Stimulated activated naive CD4-positive, alpha-beta T cell treated with Interleukin-2 at 50 U/mL for 16 hours (primary cell): Measurements from ENCODE around the gene IQSEC1.

ENCODE experiments used
- DNase-seq: peaks from one replicate; lab custom pipeline; 2025; lab: John Stamatoyannopoulos, UW

The IQSEC1 gene

DNA sequence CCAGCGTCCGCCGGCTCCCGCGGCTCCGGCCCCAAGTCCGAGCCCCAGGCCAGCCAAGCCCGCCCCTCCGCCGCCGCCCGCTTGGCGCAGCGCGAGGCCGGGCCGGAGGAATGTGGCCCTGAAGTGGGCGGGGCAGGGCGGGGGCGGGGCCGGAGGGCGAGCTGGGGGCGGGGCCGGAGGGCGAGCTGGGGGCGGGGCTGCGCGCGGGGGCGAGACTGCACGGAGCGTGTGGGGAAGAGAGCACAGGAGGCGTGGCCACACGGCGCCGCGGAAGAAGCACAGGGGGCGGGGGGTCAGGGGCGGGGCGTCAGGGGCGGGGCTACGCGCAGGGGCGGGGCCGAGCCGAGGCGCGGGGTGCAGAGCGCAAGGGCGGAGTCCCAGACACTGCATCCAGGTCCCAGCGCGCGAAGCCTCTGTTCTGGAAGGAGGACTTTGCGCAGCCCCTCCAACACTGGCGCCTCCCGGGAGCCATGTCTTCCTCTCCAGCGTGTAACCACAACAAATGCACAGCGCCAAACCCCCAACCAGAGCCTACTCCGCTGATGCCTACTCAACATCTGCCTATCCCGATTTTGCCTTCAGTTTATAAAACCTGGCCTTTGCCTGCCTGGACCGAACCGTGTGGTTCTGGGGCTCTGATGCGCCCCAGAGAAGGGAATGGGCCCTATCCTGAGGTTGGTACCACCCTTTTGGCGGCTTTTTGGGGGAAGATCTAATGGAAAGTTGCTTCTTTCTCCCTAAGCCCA lies 105.5 kb downstream of the IQSEC1 start:
- peak; percentile 92 for DNase-seq

DNA sequence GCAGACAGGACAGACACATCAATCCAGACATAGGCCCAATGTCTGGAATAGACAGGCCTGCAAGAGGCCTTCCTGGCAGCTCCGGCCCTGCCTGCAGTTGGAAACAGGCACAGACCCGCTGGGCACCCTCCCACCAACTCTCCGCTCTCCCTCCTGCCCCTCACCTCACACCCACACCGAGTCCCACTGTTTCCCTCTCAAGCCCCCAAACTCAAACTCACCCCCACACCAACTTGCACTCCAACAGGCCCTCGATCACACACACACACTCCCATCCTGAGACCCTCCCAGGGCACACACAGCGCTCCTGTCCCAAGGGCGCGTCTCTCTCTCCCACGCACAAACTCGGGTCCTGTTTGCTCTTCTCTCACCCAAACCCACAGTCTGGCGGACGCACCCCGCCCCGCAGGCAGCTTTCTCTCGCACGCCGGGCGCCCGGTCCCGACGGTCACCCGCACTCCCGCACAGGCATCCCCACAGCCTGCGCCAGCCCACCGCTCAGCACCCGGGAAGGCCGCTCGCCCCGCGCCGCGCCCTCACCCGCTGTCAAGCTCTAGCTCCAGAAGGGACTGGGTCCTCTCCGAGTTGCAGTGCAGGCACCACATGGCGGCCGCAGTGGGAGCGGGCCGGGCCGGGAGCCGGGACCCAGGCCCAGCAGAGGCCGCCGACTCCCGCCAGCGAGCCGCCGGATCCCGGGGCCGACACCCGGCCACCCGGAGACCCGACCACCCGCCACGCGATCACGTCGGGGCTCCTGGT lies 106.2 kb downstream of the IQSEC1 start:
- DNase-seq = no peak

DNA sequence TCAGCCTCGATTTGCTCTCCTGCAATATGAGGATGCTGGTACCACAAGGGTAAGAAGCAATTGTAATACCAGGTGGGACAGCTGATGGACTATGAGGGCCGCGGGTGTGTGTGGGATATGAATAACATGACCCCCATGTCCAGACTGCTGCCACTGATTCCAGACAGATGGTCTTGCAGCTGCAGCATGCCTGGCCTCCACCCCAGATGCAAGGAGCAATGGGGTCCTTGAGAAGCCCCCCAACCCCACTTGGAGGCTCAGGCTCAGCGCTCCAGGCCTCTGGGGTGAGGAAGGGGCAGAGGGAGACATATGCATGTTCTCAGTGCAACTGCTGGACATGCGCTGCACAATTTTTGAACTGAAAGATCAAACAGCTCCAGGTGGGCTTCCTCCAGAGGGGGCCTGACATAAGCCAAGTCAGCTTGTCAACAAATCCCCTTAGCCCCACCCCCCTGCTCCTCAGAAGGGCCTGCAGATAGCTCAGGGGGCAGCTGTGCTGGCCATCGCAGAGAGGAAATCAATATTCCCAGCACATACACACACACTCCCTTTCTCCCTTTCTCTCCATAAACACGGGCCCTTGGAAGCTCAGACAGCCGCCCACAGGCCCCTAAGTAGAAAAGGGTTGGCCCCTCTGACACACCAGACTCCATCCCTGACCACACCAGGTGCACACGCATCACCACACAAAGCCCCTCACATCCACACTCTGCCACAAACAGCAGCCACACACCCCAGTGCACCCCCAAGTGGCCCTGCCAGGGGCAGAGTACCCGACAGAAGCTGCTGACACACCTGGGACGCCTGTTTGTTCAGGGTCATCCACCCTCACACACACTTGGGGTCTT lies 107.0 kb downstream of the IQSEC1 start:
- no peak for DNase-seq

DNA sequence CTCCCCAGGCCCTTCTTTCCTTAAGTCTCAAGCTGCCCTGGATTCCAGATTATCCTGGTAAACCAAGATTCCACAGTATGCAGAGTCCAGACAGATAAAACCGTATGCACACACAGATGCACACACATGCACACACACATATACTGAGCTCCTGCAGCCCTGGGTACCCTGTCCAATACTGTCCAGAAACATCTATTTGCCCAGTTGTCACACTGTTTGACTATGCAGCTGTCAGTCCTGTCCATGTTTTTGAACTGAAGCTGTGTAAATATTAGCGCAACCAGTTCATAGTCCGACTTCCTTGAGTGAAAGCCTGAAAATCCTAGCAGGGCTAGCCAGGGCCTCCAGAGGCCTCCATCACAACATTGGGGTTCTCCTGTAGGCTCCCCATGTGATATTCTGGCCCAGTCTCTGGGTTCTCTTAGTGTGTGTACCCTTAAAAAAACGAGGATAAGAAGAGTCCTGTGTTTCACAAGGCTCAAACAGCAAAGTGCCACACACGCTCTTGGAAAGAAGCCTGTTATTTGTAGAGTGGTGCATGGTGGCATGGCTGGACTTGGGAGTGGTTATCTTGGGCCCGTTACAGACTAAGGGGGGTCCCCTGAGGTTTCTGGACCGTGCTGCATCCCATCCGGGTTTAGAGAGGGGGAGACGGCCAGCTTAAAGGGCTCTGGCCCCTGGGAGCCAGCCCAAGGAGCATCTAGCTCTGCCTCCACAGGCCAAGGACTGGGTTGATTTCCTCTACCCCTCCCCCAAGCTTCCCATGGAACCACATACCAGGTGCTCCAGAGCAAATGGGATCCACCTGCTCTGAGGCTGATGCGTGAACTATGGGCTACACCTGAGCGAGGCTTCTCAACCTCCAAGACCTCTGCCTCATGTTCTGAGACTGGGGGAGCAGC lies 108.3 kb downstream of the IQSEC1 start:
- DNase-seq = no peak

DNA sequence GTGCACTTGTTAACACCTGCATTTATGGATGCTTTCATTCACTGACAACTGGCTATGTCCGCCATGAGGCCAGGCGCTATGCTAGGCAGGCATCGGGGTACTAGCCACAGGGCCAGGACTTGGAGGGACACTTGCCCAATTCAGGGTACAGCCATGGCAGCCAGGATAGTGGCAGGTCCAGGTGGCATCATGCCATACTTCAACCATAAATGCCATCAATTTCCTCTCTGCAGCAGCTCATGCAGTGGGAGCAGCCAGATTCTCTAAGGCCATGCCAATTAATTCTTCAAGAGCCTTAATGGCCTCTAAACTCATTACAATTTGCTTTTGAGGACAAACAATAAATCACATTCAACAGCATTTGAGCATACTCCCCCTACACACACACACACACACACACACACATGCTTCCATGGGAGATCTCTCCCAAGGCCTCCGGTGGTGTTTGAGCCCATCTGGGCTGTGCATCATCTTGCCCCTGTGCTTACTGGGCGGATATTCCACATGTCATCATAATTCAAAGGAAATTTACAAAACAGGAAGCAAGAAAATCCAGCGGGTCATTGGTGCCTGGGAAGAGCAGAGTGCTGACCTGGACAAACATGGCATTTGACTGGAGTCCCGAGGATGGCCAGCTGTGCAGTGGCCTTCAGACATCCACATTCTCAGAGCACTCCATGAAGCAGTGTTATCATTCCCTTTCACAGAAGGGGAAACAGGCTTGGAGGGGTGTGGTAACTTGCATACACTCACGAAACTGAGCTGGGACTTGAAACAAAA lies 109.1 kb downstream of the IQSEC1 start:
- DNase-seq = no peak

DNA sequence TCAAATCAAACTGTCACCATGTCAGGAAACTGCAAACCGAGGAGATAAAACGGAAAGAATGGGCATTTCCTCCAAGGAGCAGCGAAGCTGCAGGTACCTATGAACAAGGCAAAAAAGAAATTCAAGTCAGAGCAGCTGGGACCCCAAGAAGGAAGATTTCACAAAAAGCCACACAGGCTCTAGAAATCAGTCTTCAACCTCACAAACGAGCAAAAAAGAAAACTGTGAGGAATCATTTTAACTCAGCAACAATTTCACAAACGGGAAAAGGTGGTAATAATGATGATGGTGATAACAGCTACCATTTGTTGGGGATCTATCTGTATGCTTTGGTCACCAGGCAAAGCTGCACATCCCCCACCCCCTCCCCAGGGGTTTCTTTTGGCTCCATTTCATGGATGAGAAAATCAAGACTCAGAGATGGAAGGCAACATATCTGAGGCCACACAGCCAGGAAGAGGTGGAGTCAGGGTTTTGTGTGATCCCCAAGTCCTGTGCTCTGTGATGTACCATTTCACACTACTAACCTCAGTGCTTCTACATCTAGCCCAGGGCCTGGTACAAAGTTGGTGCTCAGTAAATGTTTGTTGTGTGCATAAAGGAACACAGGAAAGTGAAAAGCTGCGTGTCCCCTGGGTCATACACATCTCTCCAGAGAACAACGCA lies 109.9 kb downstream of the IQSEC1 start:
- DNase-seq = no peak

DNA sequence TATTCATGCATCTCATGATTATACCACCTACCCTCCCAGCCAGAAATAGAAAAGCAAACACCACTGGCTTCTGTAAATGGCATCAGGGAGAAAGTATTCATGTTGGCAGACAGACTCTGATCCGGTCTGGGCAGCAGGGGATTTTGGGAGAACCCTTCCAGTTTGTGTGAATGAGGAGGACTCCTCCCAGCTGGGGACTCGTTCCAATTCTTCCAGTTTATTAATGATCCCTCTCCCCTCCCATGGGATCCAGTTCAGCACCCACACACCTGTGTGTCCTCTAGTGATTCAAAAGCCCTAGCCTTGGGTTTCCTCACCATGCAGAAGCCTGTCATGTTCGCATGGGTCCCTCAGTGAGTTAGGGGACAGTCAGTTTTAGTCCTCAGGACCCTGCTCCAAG lies 110.9 kb downstream of the IQSEC1 start:
- DNase-seq = no peak

DNA sequence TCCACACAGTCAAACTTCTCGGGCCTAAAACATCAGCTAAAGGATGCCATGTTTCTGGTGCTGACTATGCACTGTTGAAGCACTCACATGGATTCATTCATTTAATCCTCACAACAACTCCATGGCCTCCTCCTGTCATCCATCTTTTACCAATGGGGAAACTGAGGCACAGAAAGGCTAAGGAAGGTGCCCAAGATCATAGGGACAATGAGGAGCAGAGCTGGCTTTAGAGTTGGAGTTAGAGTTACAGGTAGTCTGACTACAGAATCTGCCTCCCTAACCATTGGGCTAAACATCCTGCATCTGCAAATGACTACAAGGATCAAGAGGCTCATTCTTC lies 111.6 kb downstream of the IQSEC1 start:
- DNase-seq = no peak

DNA sequence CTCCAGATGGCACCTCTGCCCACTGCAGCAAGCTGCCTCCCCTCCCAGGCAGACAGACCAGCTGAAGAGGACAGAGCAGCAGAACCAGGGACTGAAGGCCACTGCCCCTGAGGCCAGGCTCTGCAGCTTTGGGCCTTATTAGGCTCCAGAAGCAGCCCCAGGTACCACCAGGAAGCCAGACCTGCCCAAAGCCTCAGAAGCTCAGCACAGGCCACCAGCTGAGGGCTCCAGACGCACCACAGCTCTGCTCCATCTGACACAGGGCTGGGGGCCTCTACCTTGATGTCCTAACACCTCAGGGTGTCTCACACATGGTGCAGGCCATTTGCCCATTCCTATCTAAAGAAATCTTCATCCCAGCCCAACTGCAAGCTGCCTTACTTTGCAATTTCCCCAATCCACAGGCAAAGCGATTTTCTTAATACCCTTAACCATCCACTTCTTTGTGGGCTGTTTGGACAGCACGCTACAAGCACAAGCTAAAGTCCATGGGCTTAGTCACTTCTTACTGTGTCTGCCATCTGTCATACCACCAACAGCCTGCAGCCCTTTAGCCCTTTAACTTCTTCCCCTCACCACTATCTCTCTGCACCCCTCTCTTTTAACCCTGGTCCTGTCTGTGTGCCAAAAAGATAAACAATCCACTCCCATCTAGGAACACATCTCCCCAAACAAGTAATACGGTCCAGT lies 112.1 kb downstream of the IQSEC1 start:
- no peak for DNase-seq

DNA sequence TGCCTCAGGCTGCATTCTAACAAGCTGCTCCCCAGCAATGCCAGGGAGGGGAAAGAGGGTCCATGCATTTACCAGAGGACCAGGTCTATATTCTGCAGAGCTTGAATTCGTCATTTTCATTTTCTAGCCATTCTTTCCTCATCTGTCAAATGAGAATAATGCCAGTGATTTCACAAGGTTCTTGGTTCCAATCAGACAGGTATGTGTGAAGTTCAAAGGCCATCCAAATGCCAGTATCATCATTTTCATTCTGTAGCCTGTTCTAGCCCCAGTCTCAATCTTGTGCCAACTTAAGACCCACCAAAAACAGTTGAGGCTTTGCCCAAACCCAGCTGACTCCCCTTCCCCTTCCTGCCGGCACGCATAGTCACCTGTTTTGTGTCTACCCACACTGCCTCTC lies 112.7 kb downstream of the IQSEC1 start:
- no peak for DNase-seq

DNA sequence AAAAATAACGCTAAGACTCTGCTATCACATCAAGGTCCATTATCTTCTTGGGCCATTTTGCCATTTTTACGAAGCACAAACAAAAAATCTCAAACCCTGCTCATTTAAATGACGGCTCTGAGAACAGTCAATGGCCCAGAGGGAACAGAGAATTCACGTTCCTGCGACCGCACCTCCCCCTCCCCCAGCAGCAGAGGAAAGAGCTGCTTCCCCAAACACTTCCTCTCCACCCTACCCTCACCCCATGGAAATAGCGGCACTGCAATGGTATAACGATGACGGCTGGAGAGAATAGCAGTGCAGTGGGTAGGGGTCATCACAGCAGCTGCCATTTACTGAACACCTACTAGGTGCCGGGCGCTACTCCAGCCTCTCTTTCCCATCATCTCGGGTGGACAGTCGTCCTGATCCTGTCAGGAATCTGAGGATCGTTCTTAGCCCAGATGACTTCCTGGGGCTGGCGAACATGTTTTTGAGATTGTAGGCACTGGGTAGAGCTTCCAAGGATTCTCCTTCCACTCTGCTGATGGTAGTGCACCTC lies 113.3 kb downstream of the IQSEC1 start:
- no peak for DNase-seq

DNA sequence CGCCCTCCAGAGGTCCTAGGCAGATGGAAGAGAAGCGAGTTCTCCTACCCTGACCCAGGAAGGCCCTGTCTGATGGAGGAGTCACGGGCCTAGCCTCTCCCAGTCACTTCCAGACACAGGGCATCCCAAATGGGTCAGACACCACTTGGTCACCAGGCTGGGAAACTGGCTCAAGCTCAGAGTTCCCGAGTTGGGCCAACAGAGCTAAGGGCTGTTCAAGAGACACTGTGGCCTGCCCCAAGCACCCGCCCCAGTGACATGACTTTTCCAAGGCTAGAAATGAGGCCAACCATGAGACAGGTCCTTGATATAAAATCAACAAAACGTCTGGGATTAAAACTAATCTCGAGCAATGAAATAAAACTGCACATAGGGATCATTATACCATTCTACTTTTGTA lies 113.8 kb downstream of the IQSEC1 start:
- DNase-seq = no peak

DNA sequence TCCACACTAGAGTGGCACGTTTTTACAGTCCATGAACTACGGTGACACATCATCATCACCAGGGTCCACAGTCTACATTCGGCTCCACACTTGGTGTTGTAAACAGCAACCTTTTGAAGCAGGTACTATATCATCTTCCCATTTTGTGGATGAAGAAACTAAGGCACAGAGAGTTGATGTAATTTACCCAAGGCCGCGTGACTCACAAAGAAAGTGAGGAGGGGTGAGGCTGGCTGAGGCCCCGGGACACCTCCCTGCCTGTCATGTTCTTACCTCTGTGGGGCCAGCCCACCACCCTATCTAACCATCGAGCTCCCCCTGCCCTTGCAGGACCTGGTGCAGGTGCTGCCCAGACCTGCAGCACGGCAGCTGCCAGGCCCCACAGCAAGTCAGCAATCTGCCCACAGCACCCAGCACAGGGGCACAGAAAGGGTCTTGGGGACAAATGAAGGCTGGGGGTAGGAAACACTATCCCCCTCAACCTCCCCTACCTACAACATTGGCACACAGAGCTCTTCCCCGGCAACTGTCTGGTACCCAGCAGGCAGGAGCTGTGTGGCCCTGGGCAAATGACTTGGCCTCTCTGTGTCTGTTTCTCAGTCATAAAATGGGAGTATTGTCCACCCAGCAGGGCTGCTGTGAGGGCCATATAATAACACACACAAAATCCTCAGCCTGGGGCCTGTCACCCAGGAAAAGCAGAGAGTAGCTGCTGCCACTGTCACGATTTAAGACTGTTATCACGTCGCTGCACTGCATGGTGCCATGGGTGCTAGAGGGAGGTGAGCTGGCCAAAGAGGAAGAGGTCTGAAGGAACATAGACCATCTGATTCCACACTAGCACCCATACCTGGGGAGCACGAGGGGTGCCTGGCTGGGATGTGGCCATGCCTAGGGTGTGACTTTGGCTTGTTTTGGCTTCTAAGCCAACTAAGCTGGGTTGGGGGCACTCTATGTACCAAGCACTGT lies 115.1 kb downstream of the IQSEC1 start:
- no peak for DNase-seq

DNA sequence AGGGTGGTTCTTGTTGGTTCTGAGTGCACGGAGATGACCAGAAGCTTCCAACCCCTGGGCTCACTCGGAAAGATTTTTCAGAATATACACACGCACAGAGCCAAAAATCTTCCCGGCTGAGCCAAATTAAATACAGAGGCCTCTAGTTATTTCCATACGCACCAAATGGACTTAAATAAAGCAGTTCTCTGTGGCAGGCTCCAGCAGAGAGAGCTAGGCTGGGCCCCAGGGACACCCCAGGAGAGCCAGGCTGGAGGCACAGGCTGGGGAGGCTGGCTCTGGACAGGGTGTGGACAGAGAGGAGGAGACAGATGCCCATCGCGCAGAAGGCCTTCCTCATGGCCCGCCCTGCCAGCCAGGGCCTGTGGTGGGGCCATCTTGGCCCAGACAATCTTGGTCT lies 115.9 kb downstream of the IQSEC1 start:
- DNase-seq = no peak

DNA sequence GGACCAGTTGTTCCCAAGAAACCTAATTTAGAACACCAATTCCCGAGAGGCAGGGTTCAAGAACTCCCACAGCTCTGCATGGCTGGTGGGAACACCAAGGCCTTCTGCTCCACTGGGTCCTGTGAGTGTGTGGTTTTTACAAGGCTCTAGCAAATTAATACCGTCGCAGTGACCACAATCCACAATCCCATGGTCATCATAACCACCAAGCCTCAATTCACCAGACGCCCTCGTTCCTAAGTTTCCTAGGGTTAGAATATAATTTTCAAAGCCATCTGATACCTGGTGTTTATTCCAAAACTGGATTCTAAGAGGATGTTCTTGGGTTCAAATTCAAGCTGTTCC lies 116.9 kb downstream of the IQSEC1 start:
- DNase-seq = no peak

DNA sequence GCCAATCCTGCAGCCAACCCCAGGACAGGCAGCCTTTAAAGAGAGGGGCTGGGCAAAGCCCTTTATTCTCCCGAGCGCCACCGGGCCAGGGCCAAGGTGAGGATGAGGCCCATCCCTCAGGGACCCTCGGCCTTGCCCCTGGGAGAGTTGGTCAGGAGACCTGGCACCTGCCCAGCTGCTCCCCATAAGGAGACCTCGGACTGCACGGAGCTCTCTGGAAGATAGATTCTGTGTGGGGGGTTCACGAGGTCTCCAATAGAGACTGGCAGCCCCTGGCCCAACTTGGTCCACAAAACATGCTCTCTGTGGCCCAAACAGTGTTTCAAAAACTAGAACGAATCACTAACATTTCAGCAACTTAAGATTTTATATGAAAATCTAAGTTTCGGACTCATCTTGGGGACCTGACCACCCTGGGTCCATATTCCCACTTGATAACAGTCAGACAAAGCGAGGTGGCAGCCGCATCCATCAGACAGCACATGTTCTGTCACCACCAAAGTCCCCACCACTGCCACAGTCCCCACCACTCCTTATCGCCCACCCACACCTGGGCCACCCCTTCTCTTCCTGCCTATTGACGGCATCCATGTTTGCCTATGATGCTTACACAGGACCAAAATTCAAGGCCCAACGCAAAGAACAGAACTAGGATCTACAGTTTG lies 117.4 kb downstream of the IQSEC1 start:
- DNase-seq = no peak

DNA sequence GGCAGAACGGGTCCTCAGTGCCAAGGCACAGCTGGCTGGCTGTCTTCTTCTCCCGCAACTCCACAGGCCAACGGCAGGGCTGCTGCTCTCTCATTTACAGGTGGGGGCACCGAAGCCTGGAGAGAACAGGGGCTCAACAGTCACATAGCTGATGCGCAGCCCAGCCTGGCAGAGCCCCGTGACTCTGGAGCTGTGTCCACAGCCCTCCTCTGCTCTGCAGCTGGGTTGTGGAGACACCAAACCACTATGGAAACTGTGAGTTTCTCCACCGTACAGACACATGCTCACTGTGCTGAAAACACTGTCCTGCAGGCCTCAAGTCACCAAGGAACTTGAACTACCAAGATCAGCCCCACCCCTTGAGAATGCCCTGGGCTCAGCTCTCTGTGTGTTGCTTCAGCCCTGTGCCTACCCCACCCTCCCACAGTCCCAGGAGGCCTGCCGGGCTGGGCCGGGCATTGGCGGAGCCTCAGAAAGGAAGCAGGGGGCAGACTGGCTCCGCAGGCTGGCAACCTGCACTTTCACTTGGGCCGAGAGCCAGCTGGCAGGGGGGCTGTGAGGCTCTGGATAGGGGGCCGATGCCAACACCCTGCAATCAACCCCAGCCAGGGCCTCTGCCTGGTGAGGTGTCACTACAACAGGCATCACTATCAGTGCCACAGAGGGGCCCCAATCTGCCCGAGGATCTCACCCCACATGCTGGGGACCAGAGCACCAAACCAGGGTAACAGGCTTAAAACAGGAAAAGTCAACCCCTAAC lies 118.2 kb downstream of the IQSEC1 start:
- DNase-seq = no peak
